Prostate gland (tissue), 2 donors: ENCODE data around the gene FGF12. TPM values are rescaled to one million over a fixed set of nuclear protein-coding genes. Genes with fewer than 3 reads are reported as not detected.

Source experiments
- DNase-seq: peaks from one replicate; pipeline ENCODE4 v3.0.0-alpha.2; 2019; ENCODE audit warnings: low spot score
- H3K27ac ChIP-seq, 2 donors: fragments of 200-600 bp; sonication (generic); 2 replicates each; pipeline ENCODE4 v1.5.1; 2017 to 2019
- H3K27me3 ChIP-seq: fragments of 200-600 bp; sonication (generic); replicated peaks from 2 replicates; pipeline ENCODE4 v1.5.1; 2019; ENCODE audit not compliant: insufficient read depth
- H3K36me3 ChIP-seq, 2 donors: fragments of 200-600 bp; sonication (generic); 1 replicate in 1 of 2; 2 replicates in 1 of 2; pipeline versions ENCODE4 v1.5.1 to v1.8.1; 2017 to 2019
- H3K4me1 ChIP-seq: fragments of 200-600 bp; sonication (generic); replicated peaks from 2 replicates; pipeline ENCODE4 v1.5.1; 2019
- H3K4me3 ChIP-seq, 2 donors: fragments of 200-600 bp; sonication (generic); 2 replicates each; pipeline ENCODE4 v1.5.1; 2017 to 2019
- H3K9me3 ChIP-seq: fragments of 200-600 bp; sonication (generic); 2 replicates; pipeline ENCODE4 v1.5.1; 2017
- POLR2A ChIP-seq: fragments of 450-650 bp; IDR thresholded peaks from one replicate; pipeline ENCODE4 v1.6.1; 2016; ENCODE audit warnings: antibody characterized with exemption, mild to moderate bottlenecking
- POLR2AphosphoS5 ChIP-seq: sonication (generic); formaldehyde crosslinking; IDR thresholded peaks from one replicate; pipeline ENCODE4 v1.6.1; 2017; ENCODE audit warnings: antibody characterized with exemption
- WGBS: methylation state at CpG from one replicate; pipeline ENCODE4 v1.1.5; 2018; 5-methylcytosine and 5-hydroxymethylcytosine counted together
- intact Hi-C: fragments of 100-400 bp; cut with DNase I; formaldehyde crosslinking; loops from one replicate; pipeline ENCODE4 v1.14.2; 2022
- total RNA-seq, 2 donors: library from RNA; depleted of rRNA; stranded (reverse); fragments of >200 nt; gene quantifications; one replicate each; pipeline ENCODE4 v1.1.0, GENCODE V29; 2016
- TF ChIP-seq, protein P1 (sequence below), 4 experiments: fragments of 200-600 bp in 2 of 4; fragments of 450-650 bp in 2 of 4; sonication (generic) in 2 of 4; IDR thresholded peaks; 1 replicate in 3 of 4; 2 replicates in 1 of 4; pipeline ENCODE4 v1.5.1; 2016 to 2019; ENCODE audit warnings: antibody characterized with exemption in 4 of 4, mild to moderate bottlenecking in 2 of 4, moderate library complexity in 2 of 4

The FGF12 gene
- total RNA-seq, 2 donors from 2014 or later: 2.4 to 5.7 TPM

DNA sequence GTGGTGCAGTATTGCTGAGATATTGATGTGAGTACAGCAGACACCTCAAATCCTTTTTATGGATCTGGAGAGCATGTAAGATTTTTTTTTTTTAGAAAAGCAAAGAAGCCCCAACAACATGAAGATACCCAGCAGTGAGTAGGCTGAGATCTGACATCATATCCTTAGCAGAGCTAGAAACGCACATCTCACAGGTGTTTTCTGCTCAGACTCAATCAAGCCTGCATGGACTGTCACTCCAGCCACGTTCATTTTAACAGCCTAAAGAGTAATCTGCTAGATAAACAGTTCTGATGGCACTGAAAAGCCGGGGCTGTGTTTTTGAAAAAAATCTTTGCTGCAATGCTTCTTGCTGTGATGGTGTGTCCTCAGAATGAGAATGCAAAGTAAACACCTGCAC is 544.2 kb downstream of the FGF12 start:
- H3K27me3 ChIP-seq: no peaks in the 10 kb centered on the region
- DNase-seq: no peak
- H3K36me3 ChIP-seq: no peaks in the 10 kb centered on the region
- no peak overlapping the region for H3K27ac ChIP-seq
- 50% methylated on average over 3 of the region's 3 CpGs for WGBS
- H3K4me3 ChIP-seq: no peak overlapping the region
- TF ChIP-seq POLR2AphosphoS5 (no peak), POLR2A (no peak)
- TF ChIP-seq, protein P1, sequence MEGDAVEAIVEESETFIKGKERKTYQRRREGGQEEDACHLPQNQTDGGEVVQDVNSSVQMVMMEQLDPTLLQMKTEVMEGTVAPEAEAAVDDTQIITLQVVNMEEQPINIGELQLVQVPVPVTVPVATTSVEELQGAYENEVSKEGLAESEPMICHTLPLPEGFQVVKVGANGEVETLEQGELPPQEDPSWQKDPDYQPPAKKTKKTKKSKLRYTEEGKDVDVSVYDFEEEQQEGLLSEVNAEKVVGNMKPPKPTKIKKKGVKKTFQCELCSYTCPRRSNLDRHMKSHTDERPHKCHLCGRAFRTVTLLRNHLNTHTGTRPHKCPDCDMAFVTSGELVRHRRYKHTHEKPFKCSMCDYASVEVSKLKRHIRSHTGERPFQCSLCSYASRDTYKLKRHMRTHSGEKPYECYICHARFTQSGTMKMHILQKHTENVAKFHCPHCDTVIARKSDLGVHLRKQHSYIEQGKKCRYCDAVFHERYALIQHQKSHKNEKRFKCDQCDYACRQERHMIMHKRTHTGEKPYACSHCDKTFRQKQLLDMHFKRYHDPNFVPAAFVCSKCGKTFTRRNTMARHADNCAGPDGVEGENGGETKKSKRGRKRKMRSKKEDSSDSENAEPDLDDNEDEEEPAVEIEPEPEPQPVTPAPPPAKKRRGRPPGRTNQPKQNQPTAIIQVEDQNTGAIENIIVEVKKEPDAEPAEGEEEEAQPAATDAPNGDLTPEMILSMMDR (IDR thresholded peaks at IDR 0.05): no peak
- H3K9me3 ChIP-seq: no peaks in the 10 kb centered on the region
- no peaks in the 10 kb centered on the region for H3K4me1 ChIP-seq
- intact Hi-C loops: loop anchor here (10.0 kb wide), 1 partner anchor 242 kb away; no protein-coding TSS in a partner anchor

DNA sequence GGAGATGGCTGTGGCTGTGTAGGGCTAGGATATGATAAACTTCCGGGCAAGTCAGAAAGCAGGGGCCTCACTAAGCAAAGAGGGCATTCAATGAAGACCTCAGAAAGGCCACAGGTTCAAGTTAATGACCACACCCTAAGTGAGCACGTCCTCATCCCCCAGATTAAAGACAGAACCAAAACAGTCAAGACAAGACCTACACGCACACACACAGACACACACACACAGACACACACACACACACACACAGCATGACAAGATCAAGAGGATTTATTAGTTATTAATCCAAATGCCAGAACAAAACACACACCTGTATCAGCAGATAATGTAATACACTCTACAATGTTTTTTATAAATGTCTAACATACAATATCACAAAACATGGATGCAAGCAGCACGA is 546.2 kb downstream of the FGF12 start:
- no peaks in the 10 kb centered on the region for H3K9me3 ChIP-seq
- H3K27me3 ChIP-seq: no peaks in the 10 kb centered on the region
- no peak overlapping the region for H3K4me3 ChIP-seq
- no peak for TF ChIP-seq POLR2AphosphoS5
- TF ChIP-seq, protein P1 (IDR thresholded peaks at IDR 0.05): no peak
- no peak for TF ChIP-seq POLR2A
- 86% methylated on average over 4 of the region's 4 CpGs for WGBS
- intact Hi-C loops: loop anchor here (10.0 kb wide), 1 partner anchor 244 kb away; no protein-coding TSS in a partner anchor
- no peak for DNase-seq
- no peak overlapping the region for H3K27ac ChIP-seq
- H3K4me1 ChIP-seq: no peaks in the 10 kb centered on the region
- no peaks in the 10 kb centered on the region for H3K36me3 ChIP-seq

DNA sequence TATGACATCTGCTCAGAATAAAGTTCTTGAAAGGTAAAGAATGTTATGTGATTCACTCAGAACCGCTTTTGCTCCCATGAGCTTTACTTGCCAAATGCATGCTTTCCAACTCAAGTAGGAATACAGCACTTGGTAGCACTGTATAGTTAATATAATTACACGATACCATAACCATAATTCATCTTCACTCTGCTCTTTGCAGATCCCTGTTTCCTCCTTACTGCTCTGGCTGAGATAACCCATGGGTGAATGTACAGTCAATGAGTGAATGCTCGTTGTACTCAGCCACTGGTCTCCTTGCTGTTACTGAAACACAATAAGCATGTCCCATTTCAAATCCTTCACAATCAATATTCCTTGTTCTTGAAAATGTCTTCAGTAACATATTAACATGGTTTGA is 550.0 kb downstream of the FGF12 start:
- H3K9me3 ChIP-seq: no peaks in the 10 kb centered on the region
- 93% methylated on average over 3 of the region's 3 CpGs for WGBS
- TF ChIP-seq POLR2AphosphoS5 (no peak), POLR2A (no peak)
- TF ChIP-seq, protein P1 (IDR thresholded peaks at IDR 0.05): no peak
- no peak overlapping the region for H3K4me3 ChIP-seq
- H3K36me3 ChIP-seq: no peaks in the 10 kb centered on the region
- no peak overlapping the region for H3K27ac ChIP-seq
- intact Hi-C loops: no loop called here
- no peak for DNase-seq
- H3K4me1 ChIP-seq: no peaks in the 10 kb centered on the region
- no peaks in the 10 kb centered on the region for H3K27me3 ChIP-seq

DNA sequence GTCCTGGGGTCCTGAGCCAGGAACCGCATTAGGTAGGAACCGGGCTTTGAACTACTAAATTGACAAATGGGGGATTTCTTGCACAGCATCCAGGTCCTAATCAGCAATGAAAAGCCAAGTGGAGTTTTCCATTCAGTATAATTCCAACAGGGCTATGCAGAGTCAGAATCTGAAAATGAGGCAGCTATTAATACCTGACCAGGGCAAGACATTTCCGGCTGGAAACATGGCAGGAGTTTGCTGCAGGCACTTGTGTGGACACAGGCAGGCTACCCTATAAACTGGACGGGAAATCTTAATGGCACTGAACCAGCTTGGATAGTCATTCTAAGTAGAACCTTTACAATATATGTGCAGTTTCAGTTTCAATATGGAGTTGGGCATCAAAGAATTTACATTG is 553.1 kb downstream of the FGF12 start:
- H3K4me1 ChIP-seq: no peaks in the 10 kb centered on the region
- H3K27ac ChIP-seq: no peak overlapping the region
- intact Hi-C loops: no loop called here
- no peak overlapping the region for H3K4me3 ChIP-seq
- DNase-seq: no peak
- no peak for TF ChIP-seq POLR2A
- TF ChIP-seq, protein P1 (IDR thresholded peaks at IDR 0.05): no peak
- no peaks in the 10 kb centered on the region for H3K9me3 ChIP-seq
- no peaks in the 10 kb centered on the region for H3K36me3 ChIP-seq
- 92% methylated on average over 4 of the region's 4 CpGs for WGBS
- H3K27me3 ChIP-seq: no peaks in the 10 kb centered on the region

DNA sequence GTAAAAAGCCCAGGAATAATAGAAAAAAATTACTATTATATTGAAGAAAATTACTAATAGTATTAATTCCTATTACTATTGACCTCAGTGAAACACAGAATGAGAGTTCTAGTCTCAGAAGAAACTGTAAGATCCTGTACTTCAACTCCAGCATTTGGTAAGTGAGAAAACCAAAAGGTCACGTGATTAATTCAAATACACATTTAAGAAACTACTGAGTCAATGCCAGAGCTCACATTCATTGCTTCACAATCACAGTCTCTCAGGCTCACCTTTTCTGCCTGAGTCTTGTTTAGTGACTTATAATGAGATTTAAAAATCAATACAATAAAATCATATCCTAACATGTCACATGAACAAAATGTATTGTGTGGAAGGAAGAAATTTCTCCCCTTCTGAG is 556.1 kb downstream of the FGF12 start:
- no peaks in the 10 kb centered on the region for H3K4me1 ChIP-seq
- no peaks in the 10 kb centered on the region for H3K36me3 ChIP-seq
- no peaks in the 10 kb centered on the region for H3K27me3 ChIP-seq
- TF ChIP-seq POLR2AphosphoS5 (no peak), POLR2A (no peak)
- TF ChIP-seq, protein P1 (IDR thresholded peaks at IDR 0.05): no peak
- no peak for DNase-seq
- no peak overlapping the region for H3K4me3 ChIP-seq
- WGBS: 39% methylated on average over 1 of the region's 1 CpG
- no peaks in the 10 kb centered on the region for H3K9me3 ChIP-seq
- H3K27ac ChIP-seq: no peak overlapping the region
- intact Hi-C loops: no loop called here
